Sigmoid colon (tissue), 7 donors: ENCODE data around the gene FZD2. TPM values are rescaled to one million over a fixed set of nuclear protein-coding genes. Genes with fewer than 3 reads are reported as not detected.

Experiments
- DNase-seq: peaks from one replicate; pipeline ENCODE4 v3.0.0-alpha.2; 2019
- H3K27ac ChIP-seq, 4 donors: fragments of 200-600 bp; sonication (generic); one replicate each; pipeline ENCODE4 v1.5.1; 2016 to 2019; ENCODE audit warnings: mild to moderate bottlenecking in 1 of 4
- H3K27me3 ChIP-seq, 3 donors: fragments of 200-600 bp; sonication (generic); one replicate each; pipeline ENCODE4 v1.5.1; 2019; ENCODE audit warnings: mild to moderate bottlenecking in 1 of 3
- H3K36me3 ChIP-seq, 4 donors: fragments of 200-600 bp; sonication (generic); one replicate each; pipeline ENCODE4 v1.5.1; 2016 to 2019
- H3K4me1 ChIP-seq, 4 donors: fragments of 200-600 bp; sonication (generic); one replicate each; pipeline ENCODE4 v1.5.1; 2017 to 2019
- H3K4me3 ChIP-seq, 4 donors: fragments of 200-600 bp; sonication (generic); one replicate each; pipeline ENCODE4 v1.5.1; 2017 to 2019; ENCODE audit warnings: mild to moderate bottlenecking in 2 of 4, moderate library complexity in 1 of 4
- H3K9me3 ChIP-seq, 4 donors: fragments of 200-600 bp in 3 of 4; sonication (generic) in 3 of 4; one replicate each; pipeline versions ENCODE4 v1.5.1 to v1.6.1; 2013 to 2019
- EP300 ChIP-seq, 4 donors: sonication (generic); formaldehyde crosslinking; IDR thresholded peaks; one replicate each; pipeline ENCODE4 v1.6.1; 2017; ENCODE audit warnings: antibody characterized with exemption in 4 of 4
- POLR2A ChIP-seq, 2 donors: fragments of 450-650 bp; IDR thresholded peaks; one replicate each; pipeline ENCODE4 v1.6.1; 2016; ENCODE audit warnings: antibody characterized with exemption in 2 of 2, mild to moderate bottlenecking in 2 of 2, moderate library complexity in 2 of 2
- POLR2AphosphoS5 ChIP-seq, 4 donors: sonication (generic); formaldehyde crosslinking; IDR thresholded peaks; one replicate each; pipeline ENCODE4 v1.6.1; 2017; ENCODE audit warnings: antibody characterized with exemption in 4 of 4
- WGBS, 2 donors: extraction: QIAGEN DNeasy Blood & Tissue Kit; methylation state at CpG; one replicate each; pipeline ENCODE4 v1.1.7; 2013; 5-methylcytosine and 5-hydroxymethylcytosine counted together
- intact Hi-C: fragments of 100-400 bp; cut with DNase I; formaldehyde crosslinking; loops from one replicate; pipeline ENCODE4 v1.15.1; 2023
- polyA plus RNA-seq, 3 donors: library from polyadenylated mRNA; stranded (reverse); fragments of 200-250 nt; gene quantifications; one replicate each; pipeline ENCODE4 v1.2.3, GENCODE V29; 2013
- total RNA-seq, 4 donors: library from RNA; depleted of rRNA; stranded (reverse); fragments of >200 nt; gene quantifications; one replicate each; pipeline ENCODE4 v1.1.0, GENCODE V29; 2016
- TF ChIP-seq, protein P1 (sequence below), 4 experiments: fragments of 450-650 bp in 3 of 4; fragments of 200-600 bp in 1 of 4; IDR thresholded peaks; one replicate each; pipeline ENCODE4 v1.5.1; 2016 to 2019; ENCODE audit warnings: antibody characterized with exemption in 4 of 4, mild to moderate bottlenecking in 3 of 4, moderate library complexity in 2 of 4
- donor health status: healthy with polysubstance abuse.
- donor health status: Bipolar disorder and iron deficiency.
- donor health status: healthy.

FZD2 gene
- total and polyA plus RNA-seq, 7 donors = 0.60 to 2.8 (median 2.1) TPM

DNA sequence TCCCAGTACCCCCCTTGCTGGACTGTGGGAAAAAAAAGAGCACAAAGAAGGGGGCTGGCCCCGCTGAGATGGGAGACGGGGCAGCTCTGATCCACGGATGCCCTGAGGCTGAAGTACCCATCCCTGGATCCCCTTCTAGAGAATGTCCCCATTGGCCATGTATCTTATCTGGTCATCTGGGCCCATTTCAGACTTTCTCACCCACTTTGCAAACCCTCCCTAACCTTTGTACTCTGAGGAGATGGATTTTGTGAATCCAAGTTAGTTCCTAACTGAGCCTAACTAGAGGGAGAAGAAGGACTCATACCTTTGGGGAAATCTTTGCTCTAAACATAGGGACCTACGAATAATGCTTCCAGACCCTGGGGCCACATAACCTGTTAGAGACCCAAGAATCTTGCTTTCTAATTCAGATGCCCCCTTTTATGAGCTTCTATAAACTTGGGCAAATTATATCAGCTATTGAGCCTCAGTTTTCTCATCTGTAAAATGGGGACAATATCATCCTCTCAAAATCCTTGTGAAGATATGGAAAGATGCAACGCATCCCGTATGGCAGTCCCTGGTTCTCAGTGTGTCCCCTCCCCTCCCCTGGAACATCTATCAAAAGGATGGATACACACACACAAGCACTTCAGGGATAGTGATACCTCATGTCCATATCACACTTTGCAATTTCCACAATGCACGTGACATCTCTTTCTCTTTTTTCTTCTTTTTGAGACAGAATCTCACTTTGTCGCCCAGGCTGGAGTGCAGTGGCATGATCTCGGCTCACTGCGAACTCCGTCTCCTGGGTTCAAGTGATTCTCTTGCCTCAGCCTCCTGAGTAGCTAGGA, 16.8 kb upstream of the FZD2 start:
- Histone ChIP-seq H3K4me1 (peaks cover 0 to 13% (median 4%) of the 10 kb centered on the region in 4 donors), H3K27me3 (peaks cover 5 to 12% (median 8%) of the 10 kb centered on the region in 3 donors), H3K4me3 (no peak overlapping the region), H3K27ac (no peak overlapping the region), H3K9me3 (no peaks in the 10 kb centered on the region), H3K36me3 (no peaks in the 10 kb centered on the region)
- WGBS, 2 donors = 86 to 92% methylated on average over 11 of the region's 11 CpGs
- TF ChIP-seq POLR2A (IDR thresholded peaks at IDR 0.05) (no peak), EP300 (IDR thresholded peaks at IDR 0.05) (no peak), POLR2AphosphoS5 (IDR thresholded peaks at IDR 0.05) (no peak)
- TF ChIP-seq, protein P1, sequence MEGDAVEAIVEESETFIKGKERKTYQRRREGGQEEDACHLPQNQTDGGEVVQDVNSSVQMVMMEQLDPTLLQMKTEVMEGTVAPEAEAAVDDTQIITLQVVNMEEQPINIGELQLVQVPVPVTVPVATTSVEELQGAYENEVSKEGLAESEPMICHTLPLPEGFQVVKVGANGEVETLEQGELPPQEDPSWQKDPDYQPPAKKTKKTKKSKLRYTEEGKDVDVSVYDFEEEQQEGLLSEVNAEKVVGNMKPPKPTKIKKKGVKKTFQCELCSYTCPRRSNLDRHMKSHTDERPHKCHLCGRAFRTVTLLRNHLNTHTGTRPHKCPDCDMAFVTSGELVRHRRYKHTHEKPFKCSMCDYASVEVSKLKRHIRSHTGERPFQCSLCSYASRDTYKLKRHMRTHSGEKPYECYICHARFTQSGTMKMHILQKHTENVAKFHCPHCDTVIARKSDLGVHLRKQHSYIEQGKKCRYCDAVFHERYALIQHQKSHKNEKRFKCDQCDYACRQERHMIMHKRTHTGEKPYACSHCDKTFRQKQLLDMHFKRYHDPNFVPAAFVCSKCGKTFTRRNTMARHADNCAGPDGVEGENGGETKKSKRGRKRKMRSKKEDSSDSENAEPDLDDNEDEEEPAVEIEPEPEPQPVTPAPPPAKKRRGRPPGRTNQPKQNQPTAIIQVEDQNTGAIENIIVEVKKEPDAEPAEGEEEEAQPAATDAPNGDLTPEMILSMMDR (IDR thresholded peaks at IDR 0.05) = no peak
- intact Hi-C loops = no loop called here
- DNase-seq = no peak

DNA sequence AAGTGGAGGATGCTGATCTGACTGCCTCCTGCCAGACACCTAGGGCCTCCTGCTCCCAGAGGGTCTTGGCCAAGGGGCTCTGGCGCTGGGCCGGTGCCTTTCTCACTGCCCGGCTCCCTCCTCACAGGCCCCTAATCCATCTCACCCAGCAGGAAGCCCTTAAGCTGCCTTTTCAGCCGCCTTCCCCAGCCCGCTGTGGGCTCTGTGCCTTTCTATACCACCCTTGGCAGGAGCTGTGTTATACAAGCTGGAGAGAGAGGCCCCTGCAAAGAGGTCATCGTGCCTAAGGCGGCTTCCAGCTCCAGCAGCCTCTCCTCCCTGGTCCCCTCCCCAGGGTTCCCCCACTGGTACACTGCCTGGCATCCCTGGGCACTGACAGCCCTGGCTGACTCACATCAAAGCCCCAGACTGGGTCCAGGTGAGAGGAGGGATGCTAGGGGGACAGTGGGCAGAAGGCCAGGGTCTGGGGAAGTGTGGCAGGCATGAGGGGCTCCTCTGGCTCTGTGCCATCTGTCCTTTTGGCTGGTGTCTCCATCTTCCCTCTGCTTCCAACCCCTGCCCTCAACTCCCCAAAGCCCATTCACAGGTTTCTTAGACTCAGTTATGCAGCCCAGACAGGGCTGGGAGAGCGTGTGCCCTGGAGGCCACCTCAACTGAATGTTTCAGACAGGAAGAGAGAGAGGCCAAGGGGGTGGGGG, 15.3 kb upstream of the FZD2 start:
- intact Hi-C loops = no loop called here
- peaks cover 0 to 13% (median 4%) of the 10 kb centered on the region in 4 donors for H3K4me1 ChIP-seq
- WGBS, 2 donors = 62 to 69% methylated on average over 8 of the region's 8 CpGs
- no peaks in the 10 kb centered on the region for H3K36me3 ChIP-seq
- no peaks in the 10 kb centered on the region for H3K9me3 ChIP-seq
- H3K4me3 ChIP-seq = no peak overlapping the region
- no peak for TF ChIP-seq EP300 (IDR thresholded peaks at IDR 0.05)
- peaks cover 5 to 12% (median 8%) of the 10 kb centered on the region in 3 donors for H3K27me3 ChIP-seq
- H3K27ac ChIP-seq = no peak overlapping the region
- DNase-seq = no peak

DNA sequence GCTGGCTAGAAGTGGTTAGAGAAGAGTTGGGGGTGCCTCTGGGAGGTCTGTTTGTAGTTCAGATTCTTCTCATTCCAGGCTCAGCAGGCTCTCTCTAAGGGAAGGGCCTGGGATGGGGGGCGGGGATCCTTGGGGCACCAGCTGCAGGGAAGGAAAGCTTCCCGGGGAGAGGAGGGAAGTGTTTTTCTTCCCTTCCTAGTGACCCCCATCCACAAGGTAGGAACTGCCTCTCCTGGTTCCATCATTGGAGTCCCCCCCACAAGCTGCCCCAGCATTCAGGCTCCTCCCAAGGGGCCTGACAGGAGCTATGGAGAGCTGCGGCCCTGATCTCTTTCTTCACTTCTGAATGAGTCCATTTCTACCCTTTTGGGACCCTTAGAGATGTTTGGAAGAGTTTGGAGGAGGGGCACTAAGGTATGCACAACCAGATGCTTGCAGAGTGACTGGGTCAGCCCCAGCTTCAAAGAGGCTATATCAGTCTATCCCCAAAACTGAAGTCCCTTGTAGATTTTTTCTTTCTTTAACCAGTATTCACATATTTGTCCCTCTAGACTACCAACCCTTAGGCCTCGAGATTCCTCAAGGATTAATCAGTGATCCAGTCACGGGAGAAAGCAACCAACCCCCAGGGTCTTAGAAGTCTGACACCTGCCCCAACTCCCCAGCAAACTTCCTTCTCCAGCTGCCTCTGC, 13.9 kb upstream of the FZD2 start:
- peaks cover 0 to 13% (median 4%) of the 10 kb centered on the region in 4 donors for H3K4me1 ChIP-seq
- peaks cover 5 to 12% (median 8%) of the 10 kb centered on the region in 3 donors for H3K27me3 ChIP-seq
- H3K36me3 ChIP-seq = no peaks in the 10 kb centered on the region
- TF ChIP-seq POLR2AphosphoS5 (IDR thresholded peaks at IDR 0.05) (no peak), EP300 (IDR thresholded peaks at IDR 0.05) (no peak), POLR2A (IDR thresholded peaks at IDR 0.05) (no peak)
- TF ChIP-seq, protein P1 (IDR thresholded peaks at IDR 0.05) = no peak
- DNase-seq = no peak
- 46 to 66% methylated on average over 5 of the region's 5 CpGs for WGBS, 2 donors
- H3K4me3 ChIP-seq = no peak overlapping the region
- H3K27ac ChIP-seq = no peak overlapping the region
- intact Hi-C loops = no loop called here
- no peaks in the 10 kb centered on the region for H3K9me3 ChIP-seq

DNA sequence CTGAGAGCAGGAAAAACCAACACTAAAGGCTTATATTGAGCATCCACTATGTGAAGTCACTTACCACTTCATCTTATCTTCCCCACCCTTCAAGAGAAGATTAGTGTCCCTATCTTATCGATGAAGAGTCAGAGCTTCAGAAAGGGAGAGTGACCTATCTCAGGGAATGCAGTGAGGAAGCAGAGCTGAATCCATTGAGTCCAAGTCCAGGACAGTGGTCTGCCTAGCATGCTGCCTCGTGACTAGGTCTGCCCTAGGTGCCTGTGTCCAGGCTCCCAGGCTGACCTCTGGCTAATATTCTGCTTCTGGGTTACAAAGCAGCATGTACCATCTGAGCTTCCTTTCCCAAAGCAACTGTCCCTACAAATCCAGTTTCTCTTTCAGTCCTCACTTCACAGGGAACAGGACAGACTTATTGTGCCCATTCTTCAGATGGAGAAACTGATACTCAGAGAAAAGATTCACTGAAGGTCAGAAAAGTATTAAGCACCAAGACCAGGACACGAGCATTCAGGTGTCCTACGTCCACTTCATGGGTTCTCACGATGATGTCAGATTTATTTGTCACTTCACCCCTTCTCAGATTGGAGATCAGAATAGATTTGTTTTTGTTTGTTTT, 13.3 kb upstream of the FZD2 start:
- no peak for DNase-seq
- H3K4me1 ChIP-seq = peaks cover 0 to 13% (median 4%) of the 10 kb centered on the region in 4 donors
- H3K4me3 ChIP-seq = no peak overlapping the region
- peaks cover 5 to 12% (median 8%) of the 10 kb centered on the region in 3 donors for H3K27me3 ChIP-seq
- no peaks in the 10 kb centered on the region for H3K36me3 ChIP-seq
- 59 to 76% methylated on average over 5 of the region's 5 CpGs for WGBS, 2 donors
- H3K27ac ChIP-seq = no peak overlapping the region
- no peaks in the 10 kb centered on the region for H3K9me3 ChIP-seq
- intact Hi-C loops = no loop called here
- TF ChIP-seq EP300 (IDR thresholded peaks at IDR 0.05) (no peak), POLR2AphosphoS5 (IDR thresholded peaks at IDR 0.05) (no peak), POLR2A (IDR thresholded peaks at IDR 0.05) (no peak)
- TF ChIP-seq, protein P1 (IDR thresholded peaks at IDR 0.05) = no peak
